K562 (cell line): ENCODE data around the gene GABRR1.

Source experiments
- BDP1 ChIP-seq: IDR thresholded peaks from 3 replicates; pipeline ENCODE4 v1.6.1; 2011; ENCODE audit not compliant: insufficient read length, insufficient read depth
- BRF1 ChIP-seq: IDR thresholded peaks from 3 replicates; pipeline ENCODE4 v1.6.1; 2011; ENCODE audit warnings: borderline replicate concordance, mild to moderate bottlenecking; ENCODE audit not compliant: insufficient read length; ENCODE audit errors: extremely low read depth
- EGR1 ChIP-seq: fragments of 450-650 bp; conservative IDR thresholded peaks from 2 replicates; pipeline ENCODE4 v1.6.1; 2017; ENCODE audit warnings: mild to moderate bottlenecking
- FOS ChIP-seq: IDR thresholded peaks from 3 replicates; pipeline ENCODE4 v1.6.1; 2011; ENCODE audit not compliant: insufficient read length; ENCODE audit errors: extremely low read depth
- TF ChIP-seq, protein P1 (sequence below), 3 experiments: IDR thresholded peaks in 2 of 3; conservative IDR thresholded peaks in 1 of 3; 2 replicates each; pipeline ENCODE4 v1.5.1; 2011 to 2012; ENCODE audit warnings: low read length in 3 of 3, mild to moderate bottlenecking in 3 of 3, control low read depth in 2 of 3, improper control_type of control experiment in 1 of 3, inconsistent platforms in 1 of 3, low read depth in 1 of 3, mixed read lengths in 1 of 3, moderate library complexity in 1 of 3; ENCODE audit not compliant: insufficient read depth in 2 of 3
- TF ChIP-seq, protein P2 (sequence below): fragments of 450-650 bp; conservative IDR thresholded peaks from 2 replicates; pipeline ENCODE4 v1.6.1; 2016; ENCODE audit warnings: missing genetic modification characterization, low read depth, mild to moderate bottlenecking, control low read depth, missing compliant biosample characterization

DNA sequence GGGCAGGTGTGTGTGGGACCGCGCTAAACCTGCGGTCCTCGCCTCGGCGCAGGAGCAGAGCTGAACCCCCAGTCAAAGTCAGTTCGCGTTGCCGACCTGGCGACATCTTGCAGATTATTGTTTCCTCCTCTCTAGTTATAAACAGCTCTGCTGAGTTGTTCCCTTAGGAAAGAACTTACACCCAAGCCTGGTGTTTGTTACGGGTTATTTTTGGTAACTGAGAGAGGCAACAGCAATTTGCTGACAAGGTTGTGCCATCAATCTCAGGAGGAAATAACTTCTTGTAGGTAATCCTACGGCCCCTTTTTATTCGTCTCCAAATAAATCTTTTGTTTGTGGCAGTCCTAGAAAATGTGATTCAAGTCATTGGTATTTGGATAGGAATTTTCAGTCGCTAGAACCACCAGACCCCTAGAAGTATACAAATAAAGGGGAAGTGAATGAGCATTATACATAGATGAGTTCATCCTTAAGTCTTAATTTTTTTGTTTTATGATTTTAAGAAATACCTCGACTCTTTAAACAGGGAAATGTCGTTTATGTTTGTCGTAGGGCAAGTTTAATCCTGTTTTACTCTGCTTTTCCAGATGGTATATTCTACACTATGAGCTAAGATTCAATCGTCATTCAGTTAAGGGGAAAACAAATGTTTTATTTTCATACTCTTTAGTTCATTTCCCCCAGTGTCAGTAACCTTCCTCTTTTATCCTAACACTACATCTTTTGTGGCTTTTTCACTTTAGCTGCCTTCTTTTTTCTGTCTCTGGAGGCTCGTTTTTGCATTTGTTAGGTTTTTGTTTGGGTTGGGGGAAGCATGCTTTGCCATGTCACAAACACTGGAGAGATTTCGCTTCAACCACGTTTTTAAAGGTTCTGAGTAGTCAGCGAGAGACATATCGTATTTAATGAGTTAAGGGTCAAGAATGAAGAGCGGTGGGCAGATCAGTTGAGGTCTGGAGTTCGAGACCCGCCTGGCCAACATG, 70.1 kb downstream of the GABRR1 start:
- TF ChIP-seq, protein P1, sequence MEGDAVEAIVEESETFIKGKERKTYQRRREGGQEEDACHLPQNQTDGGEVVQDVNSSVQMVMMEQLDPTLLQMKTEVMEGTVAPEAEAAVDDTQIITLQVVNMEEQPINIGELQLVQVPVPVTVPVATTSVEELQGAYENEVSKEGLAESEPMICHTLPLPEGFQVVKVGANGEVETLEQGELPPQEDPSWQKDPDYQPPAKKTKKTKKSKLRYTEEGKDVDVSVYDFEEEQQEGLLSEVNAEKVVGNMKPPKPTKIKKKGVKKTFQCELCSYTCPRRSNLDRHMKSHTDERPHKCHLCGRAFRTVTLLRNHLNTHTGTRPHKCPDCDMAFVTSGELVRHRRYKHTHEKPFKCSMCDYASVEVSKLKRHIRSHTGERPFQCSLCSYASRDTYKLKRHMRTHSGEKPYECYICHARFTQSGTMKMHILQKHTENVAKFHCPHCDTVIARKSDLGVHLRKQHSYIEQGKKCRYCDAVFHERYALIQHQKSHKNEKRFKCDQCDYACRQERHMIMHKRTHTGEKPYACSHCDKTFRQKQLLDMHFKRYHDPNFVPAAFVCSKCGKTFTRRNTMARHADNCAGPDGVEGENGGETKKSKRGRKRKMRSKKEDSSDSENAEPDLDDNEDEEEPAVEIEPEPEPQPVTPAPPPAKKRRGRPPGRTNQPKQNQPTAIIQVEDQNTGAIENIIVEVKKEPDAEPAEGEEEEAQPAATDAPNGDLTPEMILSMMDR (IDR thresholded peaks at IDR 0.05 in 2 of 3, conservative IDR thresholded peaks at IDR 0.05 in 1 of 3; ENCODE audit: insufficient read depth in 2 of 3, low read depth in 1 of 3, low read length in 3 of 3), result no peak
- TF ChIP-seq EGR1 (no peak), FOS (no peak), BDP1 (no peak), BRF1 (no peak)
- TF ChIP-seq, protein P2, sequence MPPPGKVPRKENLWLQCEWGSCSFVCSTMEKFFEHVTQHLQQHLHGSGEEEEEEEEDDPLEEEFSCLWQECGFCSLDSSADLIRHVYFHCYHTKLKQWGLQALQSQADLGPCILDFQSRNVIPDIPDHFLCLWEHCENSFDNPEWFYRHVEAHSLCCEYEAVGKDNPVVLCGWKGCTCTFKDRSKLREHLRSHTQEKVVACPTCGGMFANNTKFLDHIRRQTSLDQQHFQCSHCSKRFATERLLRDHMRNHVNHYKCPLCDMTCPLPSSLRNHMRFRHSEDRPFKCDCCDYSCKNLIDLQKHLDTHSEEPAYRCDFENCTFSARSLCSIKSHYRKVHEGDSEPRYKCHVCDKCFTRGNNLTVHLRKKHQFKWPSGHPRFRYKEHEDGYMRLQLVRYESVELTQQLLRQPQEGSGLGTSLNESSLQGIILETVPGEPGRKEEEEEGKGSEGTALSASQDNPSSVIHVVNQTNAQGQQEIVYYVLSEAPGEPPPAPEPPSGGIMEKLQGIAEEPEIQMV (tag), result no peak
